ENCODE data around the gene KEAP1. TPM values are rescaled to one million over a fixed set of nuclear protein-coding genes. Genes with fewer than 3 reads are reported as not detected.

KEAP1 gene
- total and polyA plus RNA-seq, 9 of the 15 experiments (the other 6 are each of a cell fraction or from before 2014, with no cell fraction given) = 2.1 to 95.6 (median 64.3) TPM

DNA sequence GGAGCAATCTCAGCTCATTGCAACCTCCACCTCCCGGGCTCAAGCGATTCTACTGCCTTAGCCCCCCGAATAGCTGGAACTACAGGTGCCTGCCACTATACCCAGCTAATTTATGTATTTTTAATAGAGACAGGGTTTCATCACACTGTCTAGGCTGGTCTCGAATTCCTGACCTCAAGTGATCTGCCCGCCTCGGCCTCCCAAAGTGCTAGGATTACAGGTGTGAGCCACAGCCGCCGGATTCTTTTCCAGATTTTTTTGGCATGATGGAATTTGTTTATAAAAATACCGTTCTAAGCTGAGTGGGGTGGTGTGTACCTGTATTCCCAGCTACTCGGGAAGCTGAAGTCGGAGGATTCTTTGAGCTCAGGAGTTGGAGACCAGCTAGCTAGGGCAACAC, 34.5 kb upstream of the KEAP1 start:
- no peaks in the 10 kb centered on the region for H3K36me3 ChIP-seq (ENCODE audit: control insufficient read depth, insufficient read depth, low read length)
- DNase-seq (ENCODE audit: extremely low read depth in 1 of 4, low spot score in 3 of 4) (no peak), FAIRE-seq (no peak), ATAC-seq (no peak)
- CTCF ChIA-PET (ENCODE audit: low intra/inter-chr PET ratio) = no interaction called here
- no peaks in the 10 kb centered on the region for H4K20me1 ChIP-seq (replicated peaks; ENCODE audit: control insufficient read depth, insufficient read depth, low read length)
- H3K9me3 ChIP-seq (replicated peaks; ENCODE audit: control insufficient read depth, insufficient read depth, low read depth, low read length) = no peaks in the 10 kb centered on the region
- 36% methylated on average over 11 of the region's 11 CpGs for WGBS (ENCODE audit: insufficient coverage, low coverage, missing lambda C conversion rate)
- no peaks in the 10 kb centered on the region for H3K9me1 ChIP-seq (ENCODE audit: control insufficient read depth, insufficient read depth, low read length)
- intact Hi-C loops (cut with micrococcal nuclease) (no loop called here), in situ Hi-C loops (cut with MboI) (no loop called here)
- TF ChIP-seq KLF1 (tag; IDR thresholded peaks at IDR 0.05) = no peak
- TF ChIP-seq RBM39 (optimal IDR thresholded peaks at IDR 0.05; ENCODE audit: low read depth, low read length) = no peak
- no peaks in the 10 kb centered on the region; a peak in 1 of 5 replicates for H3K27me3 ChIP-seq (ENCODE audit: control insufficient read depth in 2 of 2, insufficient read depth in 2 of 2, low read length in 2 of 2)
- no peak overlapping the region for H2AFZ ChIP-seq (ENCODE audit: low read depth, low read length)
- POLR2A ChIA-PET = interaction anchor here (0.6 to 1.0 kb wide), 2 partner anchors 13 to 267 kb away, joined by 3 read pairs; partner anchors contain the start of gene ICAM1
- no peaks in the 10 kb centered on the region for H3K79me2 ChIP-seq (ENCODE audit: control insufficient read depth, insufficient read depth, low read length)
- H3K4me2 ChIP-seq (ENCODE audit: insufficient read depth, low read length) = no peak overlapping the region
- BruUV-seq (replicated peaks) = no TSS peak
- H3K4me3 ChIP-seq = no peak overlapping the region
- H3K27ac ChIP-seq (ENCODE audit: extremely low read depth, low read depth, low read length) = no peak overlapping the region
- H3K9ac ChIP-seq (ENCODE audit: insufficient read depth in 1 of 2, low read depth in 2 of 2, low read length in 2 of 2) = no peak overlapping the region
- peaks cover 4 to 15% of the 10 kb centered on the region in 2 experiments; a peak in 4 of 5 replicates for H3K4me1 ChIP-seq (replicated peaks in 1 of 2; ENCODE audit: control insufficient read depth in 2 of 2, insufficient read depth in 2 of 2, low read length in 2 of 2)

DNA sequence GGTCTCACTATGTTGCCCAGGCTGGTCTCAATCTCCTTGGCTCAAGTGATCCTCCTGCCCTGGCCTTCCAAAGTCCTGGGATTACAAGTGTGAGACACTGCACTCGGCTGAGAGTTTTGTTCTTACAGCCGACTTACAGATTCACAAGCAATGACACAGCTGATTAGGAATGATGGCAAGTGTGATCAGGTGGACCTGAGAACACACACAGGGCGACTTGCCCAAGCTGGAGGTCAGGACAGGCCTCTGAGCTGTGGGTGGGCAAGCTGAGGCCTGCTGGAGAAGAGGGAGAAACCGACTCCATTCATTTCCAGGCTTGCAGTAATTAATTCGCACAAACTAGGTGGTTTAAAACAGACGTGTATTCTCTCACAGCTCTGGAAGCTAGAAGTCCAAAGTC, 32.5 kb upstream of the KEAP1 start:
- no peak for TF ChIP-seq MECOM (CRISPR knock-in tag; IDR thresholded peaks at IDR 0.05)
- TF ChIP-seq ZNF23 (CRISPR knock-in tag; IDR thresholded peaks at IDR 0.05) = no peak
- no peak for TF ChIP-seq ZKSCAN1 (IDR thresholded peaks at IDR 0.05; ENCODE audit: low read depth, low read length)
- TF ChIP-seq RFX1 (IDR thresholded peaks at IDR 0.05) = no peak
- peak; percentile 41; the same call in 1 of the 2 replicates for TF ChIP-seq NFE2 (IDR thresholded peaks at IDR 0.05; ENCODE audit: low read depth)
- TF ChIP-seq PPARD (CRISPR knock-in tag; IDR thresholded peaks at IDR 0.05) = no peak
- 21% methylated on average over 6 of the region's 6 CpGs for WGBS (ENCODE audit: insufficient coverage, low coverage, missing lambda C conversion rate)
- Histone ChIP-seq H3K79me2 (ENCODE audit: control insufficient read depth, insufficient read depth, low read length) (no peaks in the 10 kb centered on the region), H3K9ac (ENCODE audit: insufficient read depth in 1 of 2, low read depth in 2 of 2, low read length in 2 of 2) (peak overlapping the region in 1 of 2 experiments; percentile 65; a peak in 1 of 4 replicates), H3K36me3 (ENCODE audit: control insufficient read depth, insufficient read depth, low read length) (no peaks in the 10 kb centered on the region), H2AFZ (ENCODE audit: low read depth, low read length) (0 out of 2 replicates have a peak overlapping the region, but pooled peaks have one; percentile 28), H3K27me3 (ENCODE audit: control insufficient read depth in 2 of 2, insufficient read depth in 2 of 2, low read length in 2 of 2) (no peaks in the 10 kb centered on the region; a peak in 1 of 5 replicates), H3K27ac (ENCODE audit: extremely low read depth, low read depth, low read length) (no peak overlapping the region), H3K4me1 (replicated peaks in 1 of 2; ENCODE audit: control insufficient read depth in 2 of 2, insufficient read depth in 2 of 2, low read length in 2 of 2) (peaks cover 0 to 6% of the 10 kb centered on the region in 2 experiments; a peak in 3 of 5 replicates), H4K20me1 (replicated peaks; ENCODE audit: control insufficient read depth, insufficient read depth, low read length) (no peaks in the 10 kb centered on the region), H3K9me3 (replicated peaks; ENCODE audit: control insufficient read depth, insufficient read depth, low read depth, low read length) (no peaks in the 10 kb centered on the region), H3K4me3 (no peak overlapping the region), H3K9me1 (ENCODE audit: control insufficient read depth, insufficient read depth, low read length) (no peaks in the 10 kb centered on the region), H3K4me2 (ENCODE audit: insufficient read depth, low read length) (no peak overlapping the region)
- POLR2A ChIA-PET = interaction anchor here (0.5 to 1.3 kb wide), 4 partner anchors 10 to 1868 kb away, joined by 3 read pairs; no protein-coding TSS in a partner anchor
- no TSS peak for BruUV-seq (replicated peaks)
- ATAC-seq (no peak), DNase-seq (ENCODE audit: extremely low read depth in 1 of 4, low spot score in 3 of 4) (peak in 1 of 4 experiments; percentile 3), FAIRE-seq (no peak)
- CTCF ChIA-PET (ENCODE audit: low intra/inter-chr PET ratio) = no interaction called here
- intact Hi-C loops (cut with micrococcal nuclease) (no loop called here), in situ Hi-C loops (cut with MboI) (no loop called here)

Measured in K562 (cell line).